ENCODE measurements around the gene IFNLR1.

The IFNLR1 gene

DNA sequence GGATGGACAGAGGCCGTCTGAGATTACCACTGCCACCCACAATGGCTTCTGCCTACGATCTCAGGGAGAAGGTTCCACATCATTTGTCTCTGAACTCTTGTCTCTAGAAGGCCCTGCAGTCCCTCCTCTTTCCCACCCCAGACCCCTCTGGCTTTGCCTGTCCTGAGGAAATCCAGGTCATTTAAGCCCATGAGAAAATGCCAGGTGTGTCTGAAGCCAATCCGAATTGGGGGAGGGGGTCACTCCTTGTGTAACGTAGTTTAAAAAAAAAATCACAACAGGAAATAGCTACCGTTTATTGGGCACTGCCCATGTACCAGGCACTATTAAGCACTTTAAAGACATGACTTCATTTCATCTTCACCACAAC, 67.6 kb downstream of the IFNLR1 start:
- TF ChIP-seq, protein P1, sequence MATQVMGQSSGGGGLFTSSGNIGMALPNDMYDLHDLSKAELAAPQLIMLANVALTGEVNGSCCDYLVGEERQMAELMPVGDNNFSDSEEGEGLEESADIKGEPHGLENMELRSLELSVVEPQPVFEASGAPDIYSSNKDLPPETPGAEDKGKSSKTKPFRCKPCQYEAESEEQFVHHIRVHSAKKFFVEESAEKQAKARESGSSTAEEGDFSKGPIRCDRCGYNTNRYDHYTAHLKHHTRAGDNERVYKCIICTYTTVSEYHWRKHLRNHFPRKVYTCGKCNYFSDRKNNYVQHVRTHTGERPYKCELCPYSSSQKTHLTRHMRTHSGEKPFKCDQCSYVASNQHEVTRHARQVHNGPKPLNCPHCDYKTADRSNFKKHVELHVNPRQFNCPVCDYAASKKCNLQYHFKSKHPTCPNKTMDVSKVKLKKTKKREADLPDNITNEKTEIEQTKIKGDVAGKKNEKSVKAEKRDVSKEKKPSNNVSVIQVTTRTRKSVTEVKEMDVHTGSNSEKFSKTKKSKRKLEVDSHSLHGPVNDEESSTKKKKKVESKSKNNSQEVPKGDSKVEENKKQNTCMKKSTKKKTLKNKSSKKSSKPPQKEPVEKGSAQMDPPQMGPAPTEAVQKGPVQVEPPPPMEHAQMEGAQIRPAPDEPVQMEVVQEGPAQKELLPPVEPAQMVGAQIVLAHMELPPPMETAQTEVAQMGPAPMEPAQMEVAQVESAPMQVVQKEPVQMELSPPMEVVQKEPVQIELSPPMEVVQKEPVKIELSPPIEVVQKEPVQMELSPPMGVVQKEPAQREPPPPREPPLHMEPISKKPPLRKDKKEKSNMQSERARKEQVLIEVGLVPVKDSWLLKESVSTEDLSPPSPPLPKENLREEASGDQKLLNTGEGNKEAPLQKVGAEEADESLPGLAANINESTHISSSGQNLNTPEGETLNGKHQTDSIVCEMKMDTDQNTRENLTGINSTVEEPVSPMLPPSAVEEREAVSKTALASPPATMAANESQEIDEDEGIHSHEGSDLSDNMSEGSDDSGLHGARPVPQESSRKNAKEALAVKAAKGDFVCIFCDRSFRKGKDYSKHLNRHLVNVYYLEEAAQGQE (IDR thresholded peaks at IDR 0.05; ENCODE audit: insufficient read depth in 1 of 2, low read depth in 2 of 2, low read length in 2 of 2) = no peak
- TF ChIP-seq FOXP2 (optimal IDR thresholded peaks at IDR 0.05; ENCODE audit: borderline replicate concordance, extremely low read depth, extremely low read length, insufficient read depth) = no peak
- no peak for TF ChIP-seq POLR2AphosphoS5 (IDR thresholded peaks at IDR 0.05; ENCODE audit: low read depth, low read length)
- TF ChIP-seq TAF1 (IDR thresholded peaks at IDR 0.05; ENCODE audit: borderline replicate concordance, insufficient read depth, low read length) = no peak
- no peak for TF ChIP-seq SIN3A (IDR thresholded peaks at IDR 0.05; ENCODE audit: borderline replicate concordance, insufficient read depth, low read length)

DNA sequence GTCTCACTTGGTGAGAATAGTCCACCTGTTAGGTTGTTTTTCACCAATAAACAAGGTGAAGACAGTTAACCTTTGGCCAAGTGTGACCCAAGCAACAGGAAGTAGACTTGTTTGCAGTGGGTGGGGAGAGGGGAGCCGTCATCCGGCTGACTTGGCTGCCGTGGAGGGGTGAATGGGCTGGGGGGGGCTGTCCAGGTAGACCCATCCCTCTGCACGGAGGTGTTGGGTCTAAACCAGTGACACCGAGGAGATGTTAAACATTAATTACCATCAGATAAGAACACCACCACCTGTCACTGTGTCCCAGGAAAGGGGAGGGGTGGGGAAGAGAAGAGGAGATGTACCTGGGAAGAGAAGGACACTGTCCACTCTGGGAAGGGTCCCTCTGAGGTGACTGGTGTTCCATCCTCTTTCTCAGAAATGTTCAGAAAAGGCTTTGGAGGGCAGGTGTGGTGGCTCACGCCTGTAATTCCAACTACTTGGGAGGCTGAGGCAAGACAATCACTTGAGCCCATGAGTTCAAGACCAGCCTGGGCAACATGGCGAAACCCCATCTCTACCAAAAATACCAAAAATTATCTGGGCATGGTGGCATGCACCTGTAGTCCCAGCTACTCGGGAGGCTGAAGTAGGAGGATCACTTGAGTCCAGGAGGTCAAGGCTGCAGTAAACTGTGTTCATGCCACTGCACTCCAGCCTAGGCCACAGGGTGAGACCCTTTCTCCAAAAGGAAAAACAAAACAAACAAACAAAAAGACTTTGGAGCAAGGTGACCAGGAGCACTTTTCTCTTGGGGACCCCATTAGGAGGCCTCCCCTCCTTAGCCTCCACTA, 68.5 kb downstream of the IFNLR1 start:
- TF ChIP-seq, protein P1 (IDR thresholded peaks at IDR 0.05; ENCODE audit: insufficient read depth in 1 of 2, low read depth in 2 of 2, low read length in 2 of 2) = no peak
- no peak for TF ChIP-seq POLR2AphosphoS5 (IDR thresholded peaks at IDR 0.05; ENCODE audit: low read depth, low read length)
- TF ChIP-seq FOXP2 (optimal IDR thresholded peaks at IDR 0.05; ENCODE audit: borderline replicate concordance, extremely low read depth, extremely low read length, insufficient read depth) = no peak
- TF ChIP-seq TAF1 (IDR thresholded peaks at IDR 0.05; ENCODE audit: borderline replicate concordance, insufficient read depth, low read length) = no peak
- no peak for TF ChIP-seq SIN3A (IDR thresholded peaks at IDR 0.05; ENCODE audit: borderline replicate concordance, insufficient read depth, low read length)

DNA sequence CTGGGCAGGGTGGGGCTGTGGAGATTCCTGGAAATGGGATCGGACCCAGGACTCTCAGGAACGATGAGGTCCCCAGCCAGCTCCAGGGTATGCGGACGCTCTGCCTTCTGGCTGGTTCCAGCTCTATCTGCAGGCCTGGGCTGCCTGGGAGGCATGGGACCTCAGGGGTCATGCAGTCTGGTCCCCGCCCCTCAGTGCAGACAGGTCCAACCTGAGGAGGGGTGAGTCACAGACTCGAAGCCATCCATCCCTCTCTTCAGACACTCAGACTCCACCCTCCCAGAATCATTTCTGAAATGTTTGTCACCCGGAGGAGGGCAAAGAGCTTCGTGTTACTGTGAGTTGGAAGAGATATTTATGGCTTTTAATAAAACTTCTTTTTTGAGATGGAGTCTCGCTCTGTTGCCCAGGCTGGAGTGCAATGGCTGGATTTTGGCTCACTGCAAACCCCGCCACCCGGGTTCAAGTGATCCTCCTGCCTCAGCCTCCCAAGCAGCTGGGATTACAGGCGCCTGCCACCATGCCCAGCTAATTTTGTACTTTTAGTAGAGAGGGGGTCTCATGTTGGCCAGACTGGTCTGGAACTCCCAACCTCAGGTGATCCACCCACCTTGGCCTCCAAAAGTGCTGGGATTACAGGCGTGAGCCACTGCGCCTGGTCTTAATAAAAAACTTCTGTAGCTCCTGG, 69.2 kb downstream of the IFNLR1 start:
- TF ChIP-seq POLR2AphosphoS5 (IDR thresholded peaks at IDR 0.05; ENCODE audit: low read depth, low read length) (no peak), FOXP2 (optimal IDR thresholded peaks at IDR 0.05; ENCODE audit: borderline replicate concordance, extremely low read depth, extremely low read length, insufficient read depth) (no peak), SIN3A (IDR thresholded peaks at IDR 0.05; ENCODE audit: borderline replicate concordance, insufficient read depth, low read length) (no peak), TAF1 (IDR thresholded peaks at IDR 0.05; ENCODE audit: borderline replicate concordance, insufficient read depth, low read length) (no peak)
- TF ChIP-seq, protein P1 (IDR thresholded peaks at IDR 0.05; ENCODE audit: insufficient read depth in 1 of 2, low read depth in 2 of 2, low read length in 2 of 2) = no peak

DNA sequence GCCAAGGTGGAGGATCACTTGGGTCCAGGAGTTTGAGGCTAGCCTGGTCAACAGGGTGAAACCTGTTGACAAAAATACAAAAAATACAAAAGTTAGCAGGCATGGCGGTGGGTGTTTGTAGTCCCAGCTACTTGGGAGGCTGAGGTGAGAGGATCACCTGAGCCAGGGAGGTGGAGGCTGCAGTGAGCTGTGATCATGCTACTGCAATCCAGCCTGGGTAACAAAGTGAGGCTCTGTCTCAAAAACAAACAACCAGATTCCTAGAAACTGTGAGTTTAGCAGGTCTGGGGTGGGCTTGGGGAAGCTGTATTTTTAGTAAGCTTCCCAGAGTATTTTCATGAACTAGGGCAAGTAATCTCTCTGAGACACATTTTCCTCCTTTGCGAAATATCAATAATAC, 70.0 kb downstream of the IFNLR1 start:
- TF ChIP-seq FOXP2 (optimal IDR thresholded peaks at IDR 0.05; ENCODE audit: borderline replicate concordance, extremely low read depth, extremely low read length, insufficient read depth) (no peak), TAF1 (IDR thresholded peaks at IDR 0.05; ENCODE audit: borderline replicate concordance, insufficient read depth, low read length) (no peak), SIN3A (IDR thresholded peaks at IDR 0.05; ENCODE audit: borderline replicate concordance, insufficient read depth, low read length) (no peak), POLR2AphosphoS5 (IDR thresholded peaks at IDR 0.05; ENCODE audit: low read depth, low read length) (no peak)
- TF ChIP-seq, protein P1 (IDR thresholded peaks at IDR 0.05; ENCODE audit: insufficient read depth in 1 of 2, low read depth in 2 of 2, low read length in 2 of 2) = no peak

Measured in PFSK-1 (cell line).